CD4-positive, alpha-beta T cell (primary cell): ENCODE results near the gene EGFR. TPM values are rescaled to one million over a fixed set of nuclear protein-coding genes. Genes with fewer than 3 reads are reported as not detected.

Experiments used
- ATAC-seq: fragments of 200-7000 bp; cut with Tn5 transposase; one replicate; pipeline ENCODE4 v1.10.0; 2022; ENCODE audit warnings: mild to moderate bottlenecking; ENCODE audit not compliant: poor library complexity
- CTCF ChIA-PET: fragments of 350-600 bp; sonication (Branson Sonifier 250); formaldehyde crosslinking; loops from one replicate; lab custom pipeline; 2021; ENCODE audit warnings: antibody characterized with exemption, inconsistent platforms; lab: Charles Lee
- POLR2A ChIA-PET: fragments of 350-600 bp; sonication (Branson Sonifier 250); formaldehyde crosslinking; loops from one replicate; lab custom pipeline; 2021; ENCODE audit warnings: antibody characterized with exemption, inconsistent platforms; lab: Charles Lee
- DNase-seq, 14 experiments: peaks; one replicate each; pipeline ENCODE4 v3.0.0-alpha.2; 2013 to 2020; ENCODE audit warnings: mixed read lengths in 2 of 14
- H3K27ac ChIP-seq, 2 donors: one replicate each; pipeline versions ENCODE4 v1.5.1 to v1.7.0; 2013; ENCODE audit warnings: low read length in 2 of 2, low read depth in 1 of 2, mild to moderate bottlenecking in 1 of 2
- H3K27me3 ChIP-seq, 2 experiments: 1 replicate in 1 of 2; 2 replicates in 1 of 2; pipeline versions ENCODE4 v1.6.1 to v1.7.0; 2013; ENCODE audit warnings: low read length in 2 of 2, control low read depth in 1 of 2, mild to moderate bottlenecking in 1 of 2, moderate library complexity in 1 of 2; ENCODE audit not compliant: insufficient read depth in 2 of 2, control insufficient read depth in 1 of 2
- H3K36me3 ChIP-seq: one replicate; pipeline ENCODE4 v1.6.1; 2013; ENCODE audit warnings: low read length, control low read depth; ENCODE audit not compliant: insufficient read depth
- H3K4me1 ChIP-seq: one replicate; pipeline ENCODE4 v1.6.1; 2013; ENCODE audit warnings: low read length, control low read depth; ENCODE audit not compliant: insufficient read depth
- H3K4me3 ChIP-seq: one replicate; pipeline ENCODE4 v1.5.1; 2013; ENCODE audit warnings: mild to moderate bottlenecking, low read length, moderate library complexity
- H3K9me3 ChIP-seq, 2 experiments: 1 replicate in 1 of 2; 2 replicates in 1 of 2; pipeline versions ENCODE4 v1.6.1 to v1.7.0; 2013; ENCODE audit warnings: low read length in 2 of 2, mild to moderate bottlenecking in 2 of 2, control low read depth in 1 of 2, moderate library complexity in 1 of 2; ENCODE audit not compliant: control insufficient read depth in 1 of 2, insufficient read depth in 1 of 2
- H3K27ac Mint-ChIP-seq: one replicate; pipeline ENCODE4 v1.8.0; 2020; ENCODE audit warnings: mixed read lengths
- H3K27me3 Mint-ChIP-seq: one replicate; pipeline ENCODE4 v1.8.0; 2021; ENCODE audit warnings: mixed read lengths
- H3K36me3 Mint-ChIP-seq: one replicate; pipeline ENCODE4 v1.8.0; 2021; ENCODE audit warnings: low read depth, mixed read lengths
- H3K4me1 Mint-ChIP-seq: one replicate; pipeline ENCODE4 v1.8.0; 2021; ENCODE audit warnings: low read depth, mixed read lengths
- H3K4me3 Mint-ChIP-seq: one replicate; pipeline ENCODE4 v1.8.0; 2020; ENCODE audit warnings: mild to moderate bottlenecking, mixed read lengths
- H3K9me3 Mint-ChIP-seq: one replicate; pipeline ENCODE4 v1.8.0; 2020; ENCODE audit warnings: mixed read lengths
- intact Hi-C, 2 experiments: fragments of 100-400 bp; cut with DNase I in 1 of 2; cut with micrococcal nuclease in 1 of 2; formaldehyde crosslinking; loops; one replicate each; pipeline versions ENCODE4 v1.15.1 to v1.9.0; 2023 to 2025; cut with DNase I, micrococcal nuclease
- total RNA-seq, 174 experiments: library from RNA in 2 of 174; stranded (reverse) in 2 of 174; gene quantifications; one replicate each; pipeline ENCODE4 v1.2.3 and lab custom pipeline; 2021 to 2026
- TF ChIP-seq, protein P1 (sequence below): fragments of 200-600 bp; IDR thresholded peaks from one replicate; pipeline ENCODE4 v1.8.0; 2022; ENCODE audit warnings: antibody characterized with exemption, mild to moderate bottlenecking

EGFR gene
- total RNA-seq, 2 experiments from 2014 or later: not detected

DNA sequence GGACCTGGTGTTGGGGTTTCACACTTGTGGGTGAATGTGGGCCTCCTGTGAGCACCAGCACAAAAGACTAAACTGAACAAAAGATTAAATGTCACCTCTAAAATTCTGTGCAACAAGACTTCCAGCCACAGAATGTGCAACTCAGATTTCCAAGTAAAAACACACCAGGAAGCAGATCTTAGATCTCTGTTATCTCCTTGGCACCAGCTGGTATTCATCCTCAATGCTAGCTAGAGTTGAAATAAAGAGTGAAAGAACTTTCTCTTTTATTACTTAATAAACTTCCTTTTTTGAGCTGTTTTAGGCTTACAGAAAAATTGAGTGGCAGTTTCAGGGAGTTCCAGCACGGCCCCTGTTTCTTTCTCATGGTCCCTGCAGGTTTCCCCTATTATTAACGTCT lies 40.2 kb downstream of the EGFR start:
- no peak overlapping the region for H3K4me3 ChIP-seq
- no peaks in the 10 kb centered on the region for H3K4me1 Mint-ChIP-seq
- H3K4me3 Mint-ChIP-seq: no peak overlapping the region
- peaks cover 16% of the 10 kb centered on the region for H3K27me3 Mint-ChIP-seq
- POLR2A ChIA-PET: no interaction called here
- no peaks in the 10 kb centered on the region for H3K9me3 ChIP-seq
- H3K27me3 ChIP-seq: no peaks in the 10 kb centered on the region
- no peaks in the 10 kb centered on the region for H3K4me1 ChIP-seq
- intact Hi-C loops: no loop called here
- DNase-seq (no peak), ATAC-seq (no peak)
- no peak overlapping the region for H3K27ac Mint-ChIP-seq
- TF ChIP-seq, protein P1, sequence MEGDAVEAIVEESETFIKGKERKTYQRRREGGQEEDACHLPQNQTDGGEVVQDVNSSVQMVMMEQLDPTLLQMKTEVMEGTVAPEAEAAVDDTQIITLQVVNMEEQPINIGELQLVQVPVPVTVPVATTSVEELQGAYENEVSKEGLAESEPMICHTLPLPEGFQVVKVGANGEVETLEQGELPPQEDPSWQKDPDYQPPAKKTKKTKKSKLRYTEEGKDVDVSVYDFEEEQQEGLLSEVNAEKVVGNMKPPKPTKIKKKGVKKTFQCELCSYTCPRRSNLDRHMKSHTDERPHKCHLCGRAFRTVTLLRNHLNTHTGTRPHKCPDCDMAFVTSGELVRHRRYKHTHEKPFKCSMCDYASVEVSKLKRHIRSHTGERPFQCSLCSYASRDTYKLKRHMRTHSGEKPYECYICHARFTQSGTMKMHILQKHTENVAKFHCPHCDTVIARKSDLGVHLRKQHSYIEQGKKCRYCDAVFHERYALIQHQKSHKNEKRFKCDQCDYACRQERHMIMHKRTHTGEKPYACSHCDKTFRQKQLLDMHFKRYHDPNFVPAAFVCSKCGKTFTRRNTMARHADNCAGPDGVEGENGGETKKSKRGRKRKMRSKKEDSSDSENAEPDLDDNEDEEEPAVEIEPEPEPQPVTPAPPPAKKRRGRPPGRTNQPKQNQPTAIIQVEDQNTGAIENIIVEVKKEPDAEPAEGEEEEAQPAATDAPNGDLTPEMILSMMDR: no peak
- no peaks in the 10 kb centered on the region for H3K36me3 Mint-ChIP-seq
- H3K27ac ChIP-seq: no peak overlapping the region
- CTCF ChIA-PET: no interaction called here
- no peaks in the 10 kb centered on the region for H3K36me3 ChIP-seq
- H3K9me3 Mint-ChIP-seq: no peaks in the 10 kb centered on the region

DNA sequence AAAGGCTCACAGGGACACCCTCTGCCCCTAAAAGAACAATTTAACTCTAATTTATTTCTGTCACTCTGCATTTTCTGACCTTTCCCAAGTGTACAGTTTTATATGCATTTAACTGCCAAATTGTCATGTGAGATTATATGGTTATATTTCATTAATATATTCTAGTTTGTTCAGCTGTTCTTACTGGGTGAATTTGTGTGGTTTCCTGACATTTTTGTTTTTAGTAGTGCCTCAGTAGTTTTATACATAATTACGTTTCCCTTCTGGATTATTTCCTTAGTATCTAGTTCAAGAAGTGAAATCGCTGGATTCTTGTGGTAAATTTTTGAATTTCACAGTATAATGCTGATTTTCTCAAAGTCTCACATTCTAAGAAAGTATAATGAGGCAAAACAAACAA lies 41.3 kb downstream of the EGFR start:
- H3K9me3 ChIP-seq: no peaks in the 10 kb centered on the region
- no peaks in the 10 kb centered on the region for H3K36me3 ChIP-seq
- no peak overlapping the region for H3K27ac ChIP-seq
- Mint-ChIP-seq H3K9me3 (no peaks in the 10 kb centered on the region), H3K4me3 (no peak overlapping the region), H3K27ac (no peak overlapping the region), H3K27me3 (peaks cover 16% of the 10 kb centered on the region), H3K4me1 (no peaks in the 10 kb centered on the region), H3K36me3 (no peaks in the 10 kb centered on the region)
- TF ChIP-seq, protein P1: no peak
- ATAC-seq: no peak
- CTCF ChIA-PET: no interaction called here
- no peak overlapping the region for H3K4me3 ChIP-seq
- H3K27me3 ChIP-seq: peaks cover 0 to 7% of the 10 kb centered on the region in 2 experiments
- no peak for DNase-seq
- POLR2A ChIA-PET: no interaction called here
- intact Hi-C loops: no loop called here
- H3K4me1 ChIP-seq: no peaks in the 10 kb centered on the region

DNA sequence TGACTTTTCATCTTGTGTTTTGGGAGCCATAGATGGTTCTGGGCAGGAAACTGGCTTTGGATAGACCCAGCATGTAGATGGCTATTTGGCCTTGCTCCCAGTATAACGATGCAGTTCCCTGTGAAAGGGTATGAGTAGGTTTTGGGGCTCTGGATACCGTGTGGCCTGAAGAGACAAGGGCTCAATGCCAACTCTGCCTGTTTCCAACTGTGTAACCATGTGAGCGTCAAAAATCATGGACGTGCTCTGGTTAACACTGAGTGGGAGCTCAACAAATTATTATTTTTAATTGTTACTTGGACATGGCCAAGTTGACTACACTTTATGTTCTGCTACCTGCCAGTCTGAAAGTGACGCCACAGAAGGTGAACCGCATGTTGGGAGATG lies 41.8 kb downstream of the EGFR start:
- TF ChIP-seq, protein P1: no peak
- H3K36me3 ChIP-seq: no peaks in the 10 kb centered on the region
- no peaks in the 10 kb centered on the region for H3K4me1 Mint-ChIP-seq
- no peak for ATAC-seq
- no peaks in the 10 kb centered on the region for H3K9me3 Mint-ChIP-seq
- H3K4me1 ChIP-seq: no peaks in the 10 kb centered on the region
- POLR2A ChIA-PET: no interaction called here
- peaks cover 16% of the 10 kb centered on the region for H3K27me3 Mint-ChIP-seq
- H3K4me3 ChIP-seq: no peak overlapping the region
- no peak overlapping the region for H3K27ac ChIP-seq
- no peak for DNase-seq
- intact Hi-C loops: no loop called here
- no peak overlapping the region for H3K4me3 Mint-ChIP-seq
- no peaks in the 10 kb centered on the region for H3K9me3 ChIP-seq
- H3K27me3 ChIP-seq: peaks cover 0 to 8% of the 10 kb centered on the region in 2 experiments
- CTCF ChIA-PET: no interaction called here
- no peaks in the 10 kb centered on the region for H3K36me3 Mint-ChIP-seq
- H3K27ac Mint-ChIP-seq: no peak overlapping the region
